ENCODE measurements around the gene SNTG2.
"Not testable (repeated sequence)": the region's sequence is repeated elsewhere in the genome, so short reads cannot be mapped to it uniquely, and the experiment has no call there.

SNTG2 gene

DNA sequence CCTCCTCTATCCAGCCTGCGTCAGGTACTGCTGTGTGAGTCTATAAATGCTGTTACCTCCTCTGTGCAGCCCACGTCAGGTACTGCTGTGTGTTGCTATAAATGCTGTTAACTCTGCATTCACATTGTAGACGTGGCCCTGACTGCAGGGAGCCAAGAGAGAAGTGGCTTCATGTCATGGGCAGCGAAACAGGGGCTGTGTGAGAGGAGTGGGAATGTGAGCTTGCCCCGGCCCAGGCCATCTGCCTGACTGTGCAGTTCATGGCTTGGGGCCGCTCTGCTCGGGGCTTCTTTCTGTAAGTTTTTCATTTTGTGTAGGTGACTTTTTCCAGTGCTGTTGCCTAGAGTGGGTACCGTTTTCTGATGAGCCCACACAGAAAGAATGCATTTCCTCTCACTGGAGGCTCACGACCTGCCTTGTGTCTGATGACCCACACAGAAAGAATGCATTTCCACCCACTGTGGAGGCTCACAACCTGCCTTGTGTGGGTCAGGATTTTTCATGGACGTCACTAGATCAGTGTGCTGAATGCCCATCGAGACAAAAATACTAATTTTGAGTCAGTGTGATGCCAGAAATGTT lies 104.5 kb downstream of the SNTG2 start:
- DNase-seq = no peak

DNA sequence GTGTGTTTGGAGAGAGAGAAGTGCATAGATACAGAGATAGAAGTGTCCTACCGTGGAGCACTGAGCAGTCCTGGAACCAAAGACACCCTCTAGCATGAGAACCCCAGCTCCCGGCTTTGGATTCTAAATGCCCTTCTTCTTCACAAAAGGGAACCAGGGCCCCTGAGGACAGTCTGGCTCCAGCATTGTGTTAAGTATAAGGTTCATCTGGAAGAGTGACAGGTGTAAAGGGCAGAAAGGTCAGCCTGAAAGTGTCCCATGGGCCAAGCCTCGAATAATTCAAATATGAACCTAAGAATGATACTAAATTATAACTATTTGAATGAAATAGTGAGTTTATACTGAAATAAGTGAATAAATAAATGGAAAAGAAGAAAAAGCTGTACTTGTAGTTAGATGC lies 109.7 kb downstream of the SNTG2 start:
- DNase-seq = no peak

DNA sequence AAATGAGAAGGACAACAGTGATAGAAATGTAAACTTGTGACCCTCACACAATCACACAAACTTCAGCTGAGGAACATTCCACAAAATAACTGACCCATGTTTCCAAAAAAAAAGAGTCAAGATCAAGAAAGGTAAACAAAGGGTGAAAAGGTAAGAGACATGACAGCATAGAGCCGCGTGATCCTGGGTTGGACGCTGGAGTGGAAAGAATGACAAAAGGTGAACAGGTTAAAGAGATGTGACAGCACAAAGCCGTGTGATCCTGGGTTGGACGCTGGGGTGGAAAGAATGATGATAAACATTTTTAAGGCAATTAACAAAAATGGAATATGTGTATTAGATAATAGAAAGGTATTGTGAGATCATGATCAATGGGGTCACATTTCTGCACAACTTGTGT lies 110.3 kb downstream of the SNTG2 start:
- no peak for DNase-seq

DNA sequence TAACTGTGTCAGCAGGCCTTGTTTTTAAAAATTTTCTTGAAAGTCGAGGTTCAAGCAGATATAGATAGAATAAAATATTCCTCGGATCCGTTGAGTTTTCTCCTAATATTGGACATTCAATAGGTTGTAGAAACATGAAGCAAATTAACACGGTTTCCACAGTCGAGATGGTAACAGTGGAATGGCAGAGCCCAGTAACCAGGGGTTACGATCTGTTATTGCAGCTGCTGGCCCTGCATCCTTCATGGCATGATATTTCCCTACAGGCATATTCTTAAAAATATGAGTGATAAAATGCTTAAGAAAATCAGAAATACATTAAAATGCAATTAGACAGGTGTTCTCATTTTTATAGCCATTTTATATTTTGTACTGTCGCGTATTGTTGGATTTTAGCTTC lies 117.6 kb downstream of the SNTG2 start:
- DNase-seq = no peak

DNA sequence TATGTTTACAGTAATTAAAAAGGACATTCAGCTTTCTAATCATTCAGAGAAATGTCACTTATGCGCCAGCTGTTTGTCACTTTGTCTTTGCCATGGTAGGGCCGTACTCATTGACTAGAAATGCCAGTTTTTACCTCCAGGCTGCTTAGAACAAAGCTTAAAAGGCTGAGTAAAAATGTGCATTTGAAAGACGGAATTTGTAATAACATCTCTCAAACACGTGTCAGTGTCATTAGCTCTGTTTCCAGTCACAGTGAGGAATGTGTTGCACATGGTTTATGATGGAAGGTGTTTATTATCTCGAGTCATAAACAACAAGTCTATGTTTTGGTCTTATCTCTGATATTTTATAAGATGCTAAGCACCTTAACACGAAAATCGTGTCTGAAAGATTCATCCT lies 118.2 kb downstream of the SNTG2 start:
- no peak for DNase-seq

DNA sequence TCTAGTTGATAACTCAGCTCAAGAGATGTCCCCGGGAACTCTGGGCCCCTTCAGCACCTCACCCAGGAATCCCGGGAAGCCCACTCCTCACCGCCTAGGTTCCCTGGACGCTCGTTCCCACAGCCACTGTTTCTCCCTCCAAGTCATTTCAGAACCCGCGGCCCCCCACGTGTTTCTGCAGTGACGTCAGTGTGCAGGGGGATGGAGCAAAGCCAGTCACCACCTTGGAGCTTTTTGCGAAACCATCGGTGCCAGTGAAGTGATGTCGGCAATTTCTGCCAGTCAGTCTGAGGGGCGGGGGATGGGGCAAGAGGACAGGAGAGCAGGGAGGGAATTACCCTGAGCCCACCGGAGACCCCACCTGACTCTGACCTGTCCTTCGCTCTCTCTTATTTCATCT lies 119.2 kb downstream of the SNTG2 start:
- DNase-seq = no peak

DNA sequence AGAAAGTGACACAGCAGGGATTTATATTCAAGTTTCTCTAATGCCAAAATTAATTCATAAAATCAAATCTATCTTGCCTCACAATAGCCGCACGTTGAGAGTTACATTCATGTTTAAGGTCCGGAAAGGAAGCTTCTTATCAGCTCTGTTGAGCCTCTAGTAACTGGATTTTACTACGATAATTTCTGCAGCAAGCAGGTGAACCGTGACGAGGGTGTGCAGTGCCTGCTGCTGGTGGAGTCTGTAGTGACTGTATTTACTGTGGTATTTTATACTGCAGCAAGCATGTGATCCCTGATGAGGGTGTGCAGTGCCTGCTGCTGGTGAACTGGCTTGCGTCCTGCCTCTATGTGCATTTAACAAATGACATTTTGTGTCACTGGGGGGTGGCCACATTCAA lies 120.0 kb downstream of the SNTG2 start:
- no peak for DNase-seq

DNA sequence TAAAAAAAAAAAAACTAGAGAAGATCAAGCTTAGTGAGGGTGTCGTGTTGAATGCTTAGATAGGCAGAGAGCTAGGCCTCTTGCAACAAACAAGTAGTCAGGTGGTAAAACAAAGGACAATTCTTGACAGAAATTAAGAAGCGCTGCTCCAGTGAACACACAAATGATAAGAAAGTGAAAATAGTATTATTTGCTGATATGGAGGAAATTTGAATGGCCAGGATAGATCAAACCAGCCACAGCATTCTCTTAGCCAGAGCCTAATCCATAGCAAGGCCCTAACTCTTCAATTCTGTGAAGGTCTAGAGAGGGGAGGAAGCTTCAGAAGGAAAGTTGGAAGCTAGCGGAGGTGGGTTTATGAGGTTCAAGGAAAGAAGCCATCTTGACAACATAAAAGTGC lies 121.0 kb downstream of the SNTG2 start:
- DNase-seq = no peak

DNA sequence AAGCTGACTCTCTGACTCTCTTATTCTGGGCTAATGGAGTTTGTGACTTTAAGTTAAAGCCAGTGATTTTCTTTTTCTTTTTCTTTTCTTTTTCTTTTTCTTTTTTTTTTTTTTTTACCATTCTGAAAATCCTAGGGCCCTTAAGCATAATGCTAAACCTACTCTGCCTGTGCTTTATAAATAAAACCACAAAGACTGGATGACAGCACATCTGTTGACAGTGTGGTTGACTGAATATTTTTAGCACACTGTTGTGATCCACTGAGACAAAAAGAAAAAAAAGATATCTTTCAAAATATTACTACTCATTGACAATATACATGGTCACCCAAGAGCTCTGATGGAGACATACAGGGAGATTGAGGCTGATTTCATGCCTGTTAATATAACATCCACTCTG lies 121.6 kb downstream of the SNTG2 start:
- DNase-seq = no peak

DNA sequence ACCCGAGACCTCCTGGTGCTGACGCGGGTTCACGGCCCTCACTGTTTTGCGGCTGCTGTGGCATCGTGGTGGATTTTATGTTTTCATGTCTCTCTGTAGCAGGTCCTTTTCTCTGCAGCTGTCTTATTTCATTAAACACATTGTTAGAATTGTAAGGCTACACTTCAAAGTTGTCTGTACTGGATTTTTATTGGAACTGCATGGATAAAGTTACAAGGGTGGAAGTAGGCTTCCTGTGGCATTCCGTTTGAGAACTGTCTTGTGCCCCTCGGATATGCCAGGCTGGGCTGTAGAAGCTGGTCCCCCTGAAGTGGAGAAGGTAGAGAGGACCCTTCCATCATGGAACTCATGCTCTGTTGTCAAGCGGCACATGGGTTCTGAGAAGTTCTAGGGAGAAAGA lies 127.3 kb downstream of the SNTG2 start:
- DNase-seq = no peak

DNA sequence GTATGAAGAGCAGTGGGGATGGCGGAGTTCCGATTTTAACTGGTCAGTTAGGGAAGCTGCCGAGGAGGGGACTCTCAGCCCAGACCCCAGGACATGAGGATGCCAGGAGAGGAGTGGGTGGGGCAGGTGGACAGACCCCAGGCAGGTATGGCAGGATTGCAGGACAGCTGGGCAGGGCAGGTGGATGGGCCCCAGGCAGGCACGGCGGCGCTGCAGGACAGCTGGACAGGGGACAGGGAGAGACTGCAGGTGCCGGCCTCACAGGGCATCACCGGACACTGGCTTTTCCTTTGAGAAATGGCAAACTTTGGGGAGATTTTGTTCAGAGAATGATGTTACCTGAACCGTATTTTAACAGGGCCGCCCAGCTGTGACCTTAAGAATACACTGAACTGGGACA lies 127.7 kb downstream of the SNTG2 start:
- no peak for DNase-seq

DNA sequence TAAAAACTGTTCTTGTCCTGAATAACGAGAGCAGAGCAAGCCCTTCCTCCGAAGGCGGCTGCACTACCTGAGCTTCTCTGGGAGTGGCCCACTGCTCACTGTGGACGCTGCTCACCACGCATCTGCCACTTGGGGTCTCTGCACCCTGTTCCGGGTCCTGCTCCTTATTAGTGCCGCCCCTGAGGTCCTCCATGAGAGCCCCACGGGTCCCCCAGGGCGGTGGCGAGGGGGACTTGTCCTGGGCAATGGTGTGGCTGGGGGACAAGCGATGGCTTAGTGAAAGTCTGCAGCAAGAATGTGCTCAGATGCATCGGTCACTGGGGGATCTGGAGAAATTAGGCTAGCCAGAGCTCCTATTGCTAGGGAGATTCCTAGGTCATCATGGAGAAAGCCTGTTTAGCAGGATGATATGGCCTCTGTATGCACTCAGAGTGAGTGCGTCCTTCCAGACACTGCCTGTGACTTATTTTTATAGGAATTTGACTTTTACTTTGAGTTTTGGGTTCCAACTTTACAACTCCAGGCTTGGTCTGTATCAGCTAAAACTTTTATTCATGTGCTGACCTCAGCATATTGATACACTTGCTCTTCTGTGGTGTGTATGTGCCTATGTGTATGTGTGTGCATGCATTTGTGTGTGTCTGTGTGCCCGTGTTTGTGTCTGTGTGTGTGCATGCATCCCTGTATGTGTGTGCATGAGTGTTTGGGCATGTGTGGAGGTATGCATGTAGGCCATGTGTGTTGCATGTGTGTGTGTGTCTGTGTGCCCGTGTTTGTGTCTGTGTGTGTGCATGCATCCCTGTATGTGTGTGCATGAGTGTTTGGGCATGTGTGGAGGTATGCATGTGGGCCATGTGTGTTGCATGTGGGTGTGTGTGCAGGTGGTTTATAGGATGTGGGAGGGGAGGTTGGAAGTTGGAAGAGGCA lies 129.5 kb downstream of the SNTG2 start:
- no peak for DNase-seq

DNA sequence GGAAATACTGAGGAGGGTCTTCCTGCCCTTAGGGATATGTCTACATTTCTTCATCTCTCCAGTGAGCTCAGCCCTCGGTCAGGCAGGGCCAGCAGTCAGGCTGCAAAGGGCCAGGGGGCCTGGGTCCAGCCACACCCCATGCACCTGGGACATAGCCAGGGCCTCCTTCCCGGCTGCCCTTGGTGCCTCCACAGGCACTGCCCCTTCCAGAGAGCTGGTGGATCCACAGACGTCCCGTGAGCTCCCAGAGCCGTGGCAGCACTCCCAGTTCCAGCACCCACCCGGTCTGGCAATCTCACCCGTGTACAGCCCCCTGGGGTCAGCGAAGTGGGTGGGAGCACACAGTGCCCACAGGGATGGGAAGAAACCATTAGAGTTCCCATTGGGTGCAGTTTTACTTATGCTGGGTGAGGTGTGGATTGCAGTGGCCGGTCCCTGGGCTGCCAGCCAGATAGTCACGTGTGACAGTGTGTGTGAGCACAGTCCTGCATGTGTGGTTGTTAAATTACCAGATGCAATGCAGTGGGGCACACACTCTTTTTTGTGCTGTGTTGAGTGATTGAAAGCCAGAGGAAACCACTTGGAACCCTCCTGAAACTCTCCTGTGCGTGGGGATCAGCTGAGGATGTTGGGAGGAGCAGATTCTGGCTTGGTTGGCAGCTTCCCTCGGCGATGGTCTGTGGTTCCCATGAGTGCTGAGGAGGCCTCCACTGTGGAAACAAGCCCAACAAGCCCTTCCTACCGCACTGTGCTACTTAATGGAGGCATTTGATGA lies 131.0 kb downstream of the SNTG2 start:
- no peak for DNase-seq

DNA sequence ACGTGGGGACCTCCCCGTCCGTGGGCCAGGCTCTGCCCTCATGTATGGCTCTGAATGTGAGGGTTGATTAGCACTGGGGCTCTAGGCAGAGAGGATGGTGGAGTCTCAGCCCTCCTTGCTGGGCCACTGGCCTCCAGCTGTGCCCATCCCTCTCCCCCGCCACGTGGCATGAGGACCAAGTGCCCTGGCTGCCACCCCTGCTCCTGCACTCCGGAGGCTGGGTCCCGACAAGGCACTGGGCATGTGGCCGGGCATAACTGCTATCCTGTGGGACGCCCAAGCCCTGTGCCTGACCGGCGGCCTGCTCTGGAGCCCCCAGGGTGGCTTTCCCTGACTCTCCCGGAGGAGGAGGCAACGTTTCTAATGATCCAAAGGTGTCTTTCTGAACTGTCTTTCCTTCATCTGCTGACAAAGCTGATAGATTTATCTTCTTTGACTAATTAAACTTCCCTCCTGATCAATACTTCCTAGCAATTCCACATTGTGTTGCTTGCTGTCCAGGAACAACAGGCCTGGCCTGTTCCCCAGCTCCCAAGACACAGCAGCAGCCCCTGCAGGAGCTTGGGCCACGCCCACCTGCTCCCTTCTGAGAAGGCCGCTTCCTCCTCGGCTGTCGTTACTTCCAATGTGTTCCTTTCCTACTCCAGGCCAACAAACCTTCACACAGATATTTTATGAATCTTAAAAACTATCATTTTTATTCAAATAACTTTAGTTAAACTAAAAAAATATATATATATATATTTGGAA lies 132.0 kb downstream of the SNTG2 start:
- no peak for DNase-seq

DNA sequence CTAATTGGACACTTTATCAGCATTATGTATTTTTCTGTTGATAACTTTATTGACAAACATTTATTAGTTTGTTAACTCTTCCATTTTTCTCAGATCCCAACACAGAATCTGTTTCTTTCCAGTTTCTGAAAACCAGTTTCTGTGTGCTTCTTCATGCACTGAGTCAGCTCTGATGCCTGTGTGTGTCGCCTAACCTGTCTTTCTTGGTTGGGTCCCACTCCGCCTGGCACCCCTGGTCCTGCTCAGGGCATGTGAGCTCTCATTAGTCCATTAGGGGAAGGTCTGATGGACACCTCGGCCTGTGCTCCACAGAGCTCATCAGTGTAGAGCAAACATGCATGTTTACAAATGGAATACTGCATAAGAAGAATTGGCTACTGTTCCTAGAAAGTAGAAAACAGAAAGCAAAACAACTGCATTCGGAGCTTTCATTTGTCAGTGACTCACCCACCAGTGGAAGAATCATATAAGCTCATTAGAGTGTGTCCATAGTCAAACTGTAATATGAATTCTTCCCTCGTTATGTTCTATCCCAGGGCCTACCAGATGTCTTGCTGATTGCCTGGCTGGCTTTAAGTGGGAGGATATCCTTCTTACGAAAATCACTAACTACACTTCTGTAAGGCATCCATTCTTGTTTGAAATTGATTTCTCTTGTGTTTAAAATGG lies 137.7 kb downstream of the SNTG2 start:
- DNase-seq = no peak

DNA sequence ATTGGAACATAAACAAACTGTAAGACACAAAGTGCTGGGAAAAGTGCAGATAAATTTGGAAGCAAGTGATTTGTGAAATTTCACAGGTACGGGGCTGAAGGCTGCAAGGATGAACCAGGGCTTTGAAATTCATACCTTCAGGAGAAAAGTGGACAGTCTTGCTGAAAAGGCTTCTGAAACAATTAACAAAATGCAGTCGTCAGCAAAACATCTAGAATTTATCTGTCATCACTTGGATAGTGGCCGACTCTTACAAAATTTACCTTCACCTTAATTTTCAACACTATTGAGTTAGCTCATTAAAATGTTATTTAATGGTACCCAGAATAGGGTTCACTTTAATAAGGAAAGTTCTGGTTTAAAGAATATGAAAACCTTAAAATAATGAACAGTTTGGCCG lies 138.3 kb downstream of the SNTG2 start:
- no peak for DNase-seq

DNA sequence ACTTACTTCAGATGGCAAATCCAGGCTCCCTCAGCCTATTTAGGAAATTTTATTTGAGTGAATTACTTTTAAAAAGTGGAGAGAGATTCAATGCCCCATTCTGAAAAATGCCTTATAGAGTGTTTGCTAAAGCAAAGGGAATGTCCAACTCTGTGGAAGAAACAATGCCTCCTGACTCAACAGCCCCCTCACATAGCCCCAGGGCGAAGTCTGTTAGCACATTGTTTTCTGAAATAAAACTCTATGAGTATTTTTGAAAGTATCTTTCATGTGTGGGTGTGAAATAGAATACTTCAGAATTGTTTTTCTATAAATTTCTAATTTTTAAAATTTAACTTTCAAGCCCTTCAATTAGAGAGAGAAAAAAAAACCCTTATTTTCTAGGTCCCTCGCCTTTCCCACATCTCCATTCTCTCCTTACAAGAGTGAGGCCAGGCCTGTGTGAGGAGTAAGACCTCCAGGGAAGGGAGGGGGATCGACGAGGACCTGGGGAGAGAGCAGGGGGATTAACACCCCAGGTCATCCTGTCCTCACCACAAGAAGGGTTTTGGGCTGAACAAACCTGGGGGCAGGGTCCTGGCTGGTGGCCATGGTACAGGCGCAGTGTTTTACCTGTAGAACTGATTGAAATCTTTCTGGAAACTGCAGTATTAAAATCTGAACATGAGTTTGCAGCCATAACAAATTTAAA lies 141.4 kb downstream of the SNTG2 start:
- no peak for DNase-seq

DNA sequence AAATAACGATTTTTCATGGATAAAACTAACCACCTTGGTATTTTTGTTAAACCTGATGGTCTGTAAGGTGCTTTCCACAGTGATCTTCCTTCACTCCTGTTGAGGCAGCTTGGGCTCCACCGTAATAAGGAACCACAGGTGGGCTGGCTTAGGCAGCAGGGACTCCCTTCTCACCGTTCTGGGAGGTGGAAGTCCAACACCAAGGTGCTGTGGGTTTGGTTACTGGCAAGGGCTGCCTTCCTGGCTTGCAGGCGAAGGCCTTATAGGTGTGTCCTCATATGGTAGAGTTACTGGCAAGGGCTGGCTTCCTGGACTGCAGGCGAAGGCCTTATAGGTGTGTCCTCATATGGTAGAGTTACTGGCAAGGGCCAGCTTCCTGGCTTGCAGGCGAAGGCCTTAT lies 143.0 kb downstream of the SNTG2 start:
- not testable (repeated sequence) for DNase-seq

DNA sequence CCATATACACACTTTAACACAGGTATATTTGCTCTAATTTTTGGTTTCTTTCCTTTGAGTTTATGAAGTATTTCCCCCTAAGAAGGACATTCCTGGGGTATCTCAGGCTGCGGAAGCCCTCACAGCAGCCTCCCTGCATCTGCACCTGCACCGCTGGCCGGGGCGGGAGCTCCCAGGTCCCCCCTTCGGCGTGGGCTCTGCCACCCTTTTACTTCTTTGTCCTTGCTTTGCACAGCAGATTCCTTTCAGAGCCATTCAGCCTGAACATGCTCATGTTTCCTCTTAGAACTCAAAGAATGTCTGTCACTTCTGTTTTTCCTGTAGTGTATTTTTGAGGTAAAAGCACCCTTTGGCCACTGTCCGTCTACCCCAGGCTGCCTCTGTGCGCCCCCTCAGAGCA lies 146.5 kb downstream of the SNTG2 start:
- no peak for DNase-seq

DNA sequence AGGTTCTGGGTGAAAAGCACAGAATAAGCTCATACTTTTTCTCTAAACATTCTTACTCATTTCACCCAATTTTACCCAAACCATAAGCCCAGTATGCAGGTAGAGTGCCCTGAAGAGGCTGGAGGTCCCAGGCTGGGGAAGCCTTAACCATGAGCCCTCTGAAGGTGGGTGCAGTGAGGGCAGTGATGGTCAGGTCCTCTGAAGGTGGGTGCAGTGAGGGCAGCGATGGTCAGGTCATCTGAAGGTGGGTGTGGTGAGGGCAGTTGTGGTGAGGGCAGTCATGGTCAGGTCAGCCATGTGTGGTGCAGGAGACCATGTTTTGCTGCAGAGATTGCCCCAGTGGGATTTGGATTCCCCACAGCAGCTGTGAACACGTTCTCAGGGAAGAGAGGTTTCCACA lies 148.8 kb downstream of the SNTG2 start:
- DNase-seq = no peak

DNA sequence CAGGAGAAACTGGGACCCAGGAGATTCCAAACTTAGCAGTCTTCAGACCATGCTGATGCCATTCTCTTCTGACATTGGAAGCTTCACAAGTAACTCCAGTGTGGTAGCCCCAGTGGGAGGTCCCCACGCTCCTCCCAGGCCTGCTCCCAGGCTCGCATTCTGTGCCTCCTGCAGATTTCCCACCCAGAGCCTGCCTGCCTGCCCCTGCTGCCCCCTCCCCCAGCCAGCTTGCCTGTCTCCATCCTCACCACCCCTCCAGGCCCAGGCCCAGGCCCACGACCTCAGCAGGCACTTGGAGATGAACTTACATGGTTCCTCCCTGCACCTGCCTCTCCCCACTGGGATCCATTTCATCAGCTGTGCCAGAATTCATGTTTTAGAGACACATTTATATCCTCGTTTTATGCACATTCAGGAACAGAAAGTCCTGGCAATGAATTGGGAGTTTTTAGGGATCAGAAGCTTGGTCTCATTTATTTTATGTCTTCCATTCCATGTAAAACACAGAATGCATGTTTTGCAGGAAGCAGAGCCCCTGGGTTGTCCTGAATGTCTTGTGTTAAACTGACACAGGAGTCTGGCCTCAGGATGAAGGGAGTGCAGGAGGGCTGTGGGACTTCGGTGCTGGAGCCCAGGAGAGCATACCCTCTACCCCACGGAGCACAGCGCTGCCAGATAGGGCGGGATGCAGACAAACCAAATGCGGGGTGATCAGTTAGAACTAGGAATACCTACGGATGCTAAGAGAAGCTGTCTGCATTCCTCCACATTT lies 150.5 kb downstream of the SNTG2 start:
- no peak for DNase-seq
